Inferior parietal cortex (tissue), 1 donor: ENCODE data around the gene LLGL2.
"Not testable (repeated sequence)": the region's sequence is repeated elsewhere in the genome, so short reads cannot be mapped to it uniquely, and the experiment has no call there.

Experiments used
- DNase-seq: peaks from one replicate; pipeline ENCODE4 v3.0.0-alpha.2; 2016; ENCODE audit errors: extremely low spot score

LLGL2 gene

GRCh38 chr17:75506134-75506533 lies 19.4 kb upstream of the LLGL2 start:
- no peak for DNase-seq

GRCh38 chr17:75506888-75507287 lies 18.6 kb upstream of the LLGL2 start:
- no peak for DNase-seq

GRCh38 chr17:75507733-75508719 lies 17.5 kb upstream of the LLGL2 start:
- peak; percentile 71 for DNase-seq

GRCh38 chr17:75508931-75509361 lies 16.6 kb upstream of the LLGL2 start:
- no peak for DNase-seq

GRCh38 chr17:75509528-75510258 lies 15.8 kb upstream of the LLGL2 start:
- no peak for DNase-seq

GRCh38 chr17:75511270-75511609 lies 14.3 kb upstream of the LLGL2 start:
- no peak for DNase-seq

- no peak for DNase-seq
Measured at GRCh38 chr17:75511610-75512575, 13.6 kb upstream of the LLGL2 start.

GRCh38 chr17:75512926-75513640 lies 12.4 kb upstream of the LLGL2 start:
- DNase-seq, result no peak

- no peak for DNase-seq
Measured at GRCh38 chr17:75513641-75514000, 11.9 kb upstream of the LLGL2 start.

GRCh38 chr17:75514299-75514918 lies 11.1 kb upstream of the LLGL2 start:
- no peak for DNase-seq

- no peak for DNase-seq
Measured at GRCh38 chr17:75514919-75515495, 10.5 kb upstream of the LLGL2 start.

GRCh38 chr17:75515496-75516254 lies 9.8 kb upstream of the LLGL2 start, which contains the start of gene CASKIN2:
Gene CASKIN2, minus strand, starts transcription at chr17:75515537. Its CDS starts 1,733 bp downstream, at chr17:75513804.
- DNase-seq, result peak; percentile 86

- peak; percentile 77 for DNase-seq
Measured at GRCh38 chr17:75516255-75516618, 9.3 kb upstream of the LLGL2 start, which contains the start of gene TSEN54. Gene TSEN54, plus strand, starts transcription at chr17:75516528. Its CDS starts 33 bp downstream, at chr17:75516561.

- DNase-seq, result no peak
Measured at GRCh38 chr17:75516619-75517296, 8.7 kb upstream of the LLGL2 start.

- no peak for DNase-seq
Measured at GRCh38 chr17:75517297-75517865, 8.1 kb upstream of the LLGL2 start.

GRCh38 chr17:75518201-75518600 lies 7.3 kb upstream of the LLGL2 start:
- DNase-seq, result no peak

GRCh38 chr17:75518983-75519537 lies 6.4 kb upstream of the LLGL2 start:
- DNase-seq, result no peak

GRCh38 chr17:75520413-75520812 lies 5.1 kb upstream of the LLGL2 start:
- DNase-seq, result not testable (repeated sequence)
